ENCODE results near the gene ATAT1. TPM values are rescaled to one million over a fixed set of nuclear protein-coding genes. Genes with fewer than 3 reads are reported as not detected.
A peak's percentile ranks its signal among the peaks of the same experiment; 100 is the strongest.

ATAT1 gene
- total and polyA plus RNA-seq, 7 donors, result 1.9 to 5.2 (median 3.0) TPM

DNA sequence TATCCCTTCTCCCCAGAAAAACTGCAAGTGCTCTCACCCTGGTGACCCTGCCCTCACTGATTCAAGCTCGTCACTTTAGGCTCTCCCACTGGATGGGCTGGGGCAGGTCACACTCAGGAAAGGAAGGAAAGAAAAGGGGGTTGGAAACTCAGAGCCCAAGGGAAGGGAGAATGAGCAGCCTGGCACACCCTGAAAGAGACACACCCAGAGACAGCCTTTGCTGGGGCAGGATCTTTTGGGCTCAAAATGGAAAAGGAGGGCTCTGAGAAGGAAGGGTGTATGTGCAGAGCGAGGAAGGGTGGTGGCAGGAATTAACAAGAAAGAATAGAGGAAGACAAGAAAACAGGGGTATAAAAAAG is 57.3 kb downstream of the ATAT1 start:
- ATAC-seq, result no peak

DNA sequence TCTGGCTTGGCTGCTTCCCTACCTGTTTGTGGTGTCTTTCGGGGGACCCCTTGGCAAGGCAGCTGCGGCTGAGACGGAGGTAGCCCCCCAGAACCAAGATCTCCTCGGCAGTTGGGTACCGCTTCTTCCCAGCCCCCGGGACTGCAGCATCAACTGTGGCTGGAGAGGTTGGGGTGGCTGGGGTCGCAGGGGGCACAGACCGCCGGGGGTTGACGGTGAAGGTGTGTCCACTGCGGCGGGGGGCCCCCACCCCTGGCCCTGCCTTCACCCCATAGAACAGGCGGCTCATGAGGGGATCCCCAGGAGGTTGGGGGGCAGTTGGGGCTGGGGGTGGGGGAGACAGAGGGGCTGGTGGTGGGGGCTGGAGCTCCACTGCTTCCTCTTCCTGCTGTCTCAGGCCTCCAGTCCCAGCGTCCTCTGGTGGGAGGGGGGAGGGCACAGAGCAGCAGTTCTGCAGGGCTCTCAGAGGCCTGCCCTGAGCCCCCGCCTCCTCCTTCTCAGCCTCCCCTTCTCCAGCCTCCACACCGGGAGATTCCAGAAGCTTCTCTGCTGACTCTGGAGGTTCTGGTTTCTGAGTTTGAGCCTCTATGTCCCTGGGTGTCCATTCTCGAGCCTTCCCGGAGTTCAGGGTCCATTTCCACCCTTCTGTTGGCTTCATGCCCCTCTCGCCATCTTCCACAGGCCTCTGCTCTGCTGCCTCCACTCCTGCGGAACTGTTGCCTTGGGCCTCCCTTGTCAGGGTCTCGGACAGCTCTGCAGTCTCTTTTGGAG is 57.9 kb downstream of the ATAT1 start:
- 42 to 46% (median 45%) methylated on average over 19 to 21 of the region's 21 CpGs for WGBS, 3 donors
- ATAC-seq (no peak), DNase-seq (peak; percentile 53 to 77)
- TF ChIP-seq, protein P1, sequence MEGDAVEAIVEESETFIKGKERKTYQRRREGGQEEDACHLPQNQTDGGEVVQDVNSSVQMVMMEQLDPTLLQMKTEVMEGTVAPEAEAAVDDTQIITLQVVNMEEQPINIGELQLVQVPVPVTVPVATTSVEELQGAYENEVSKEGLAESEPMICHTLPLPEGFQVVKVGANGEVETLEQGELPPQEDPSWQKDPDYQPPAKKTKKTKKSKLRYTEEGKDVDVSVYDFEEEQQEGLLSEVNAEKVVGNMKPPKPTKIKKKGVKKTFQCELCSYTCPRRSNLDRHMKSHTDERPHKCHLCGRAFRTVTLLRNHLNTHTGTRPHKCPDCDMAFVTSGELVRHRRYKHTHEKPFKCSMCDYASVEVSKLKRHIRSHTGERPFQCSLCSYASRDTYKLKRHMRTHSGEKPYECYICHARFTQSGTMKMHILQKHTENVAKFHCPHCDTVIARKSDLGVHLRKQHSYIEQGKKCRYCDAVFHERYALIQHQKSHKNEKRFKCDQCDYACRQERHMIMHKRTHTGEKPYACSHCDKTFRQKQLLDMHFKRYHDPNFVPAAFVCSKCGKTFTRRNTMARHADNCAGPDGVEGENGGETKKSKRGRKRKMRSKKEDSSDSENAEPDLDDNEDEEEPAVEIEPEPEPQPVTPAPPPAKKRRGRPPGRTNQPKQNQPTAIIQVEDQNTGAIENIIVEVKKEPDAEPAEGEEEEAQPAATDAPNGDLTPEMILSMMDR (IDR thresholded peaks at IDR 0.05), result no peak
- Histone ChIP-seq H3K36me3 (ENCODE audit: insufficient read depth in 1 of 2, low read depth in 1 of 2) (peaks cover 0 to 17% of the 10 kb centered on the region in 2 donors), H3K4me1 (peaks cover 27% of the 10 kb centered on the region), H3K27ac (peak overlapping the region; percentile 91), H3K4me3 (peak overlapping the region; percentile 85), H3K27me3 (ENCODE audit: insufficient read depth in 3 of 3, low read length in 2 of 3) (no peaks in the 10 kb centered on the region), H3K9me3 (no peaks in the 10 kb centered on the region)
- intact Hi-C loops (cut with DNase I), result loop anchor here in 1 of 2 donors (10.0 kb wide), 1 partner anchor 400 kb away; no protein-coding TSS in a partner anchor

More for the DNA sequence above, 57.3 kb downstream of the ATAT1 start:
- intact Hi-C loops (cut with DNase I), result loop anchor here in 1 of 2 donors (10.0 kb wide), 1 partner anchor 401 kb away; no protein-coding TSS in a partner anchor
- Histone ChIP-seq H3K9me3 (no peaks in the 10 kb centered on the region), H3K27me3 (ENCODE audit: insufficient read depth in 3 of 3, low read length in 2 of 3) (no peaks in the 10 kb centered on the region), H3K4me3 (peak overlapping the region; percentile 85), H3K36me3 (ENCODE audit: insufficient read depth in 1 of 2, low read depth in 1 of 2) (peaks cover 0 to 17% of the 10 kb centered on the region in 2 donors), H3K27ac (peak overlapping the region; percentile 91), H3K4me1 (peaks cover 21% of the 10 kb centered on the region)
- TF ChIP-seq, protein P1 (IDR thresholded peaks at IDR 0.05), result no peak
- WGBS, 3 donors, result 57 to 66% (median 59%) methylated on average over 2 of the region's 2 CpGs
- no peak for DNase-seq

- intact Hi-C loops (cut with DNase I), result loop anchor here in 1 of 2 donors (2.0 to 10.0 kb wide), 2 partner anchors 35 to 399 kb away; partner anchors contain the start of gene TUBB
These were observed 58.7 kb downstream of the ATAT1 start for GRCh38 chr6:30685157-30686008.

More at GRCh38 chr6:30685157-30686008, 58.7 kb downstream of the ATAT1 start:
- TF ChIP-seq, protein P1 (IDR thresholded peaks at IDR 0.05), result no peak
- Histone ChIP-seq H3K4me1 (peaks cover 35% of the 10 kb centered on the region), H3K9me3 (no peaks in the 10 kb centered on the region), H3K27me3 (ENCODE audit: insufficient read depth in 3 of 3, low read length in 2 of 3) (no peaks in the 10 kb centered on the region), H3K27ac (peak overlapping the region; percentile 91), H3K4me3 (peak overlapping the region; percentile 85), H3K36me3 (ENCODE audit: insufficient read depth in 1 of 2, low read depth in 1 of 2) (peaks cover 0 to 12% of the 10 kb centered on the region in 2 donors)
- DNase-seq, result no peak
- ATAC-seq, result no peak
- 37 to 55% (median 45%) methylated on average over 29 of the region's 29 CpGs for WGBS, 3 donors
